ENCODE results near the gene CCM2. TPM values are rescaled to one million over a fixed set of nuclear protein-coding genes. Genes with fewer than 3 reads are reported as not detected.

The CCM2 gene
- polyA plus RNA-seq, 2 of the 4 experiments (the other 2 are of a cell fraction): 18.9 to 34.6 TPM

DNA sequence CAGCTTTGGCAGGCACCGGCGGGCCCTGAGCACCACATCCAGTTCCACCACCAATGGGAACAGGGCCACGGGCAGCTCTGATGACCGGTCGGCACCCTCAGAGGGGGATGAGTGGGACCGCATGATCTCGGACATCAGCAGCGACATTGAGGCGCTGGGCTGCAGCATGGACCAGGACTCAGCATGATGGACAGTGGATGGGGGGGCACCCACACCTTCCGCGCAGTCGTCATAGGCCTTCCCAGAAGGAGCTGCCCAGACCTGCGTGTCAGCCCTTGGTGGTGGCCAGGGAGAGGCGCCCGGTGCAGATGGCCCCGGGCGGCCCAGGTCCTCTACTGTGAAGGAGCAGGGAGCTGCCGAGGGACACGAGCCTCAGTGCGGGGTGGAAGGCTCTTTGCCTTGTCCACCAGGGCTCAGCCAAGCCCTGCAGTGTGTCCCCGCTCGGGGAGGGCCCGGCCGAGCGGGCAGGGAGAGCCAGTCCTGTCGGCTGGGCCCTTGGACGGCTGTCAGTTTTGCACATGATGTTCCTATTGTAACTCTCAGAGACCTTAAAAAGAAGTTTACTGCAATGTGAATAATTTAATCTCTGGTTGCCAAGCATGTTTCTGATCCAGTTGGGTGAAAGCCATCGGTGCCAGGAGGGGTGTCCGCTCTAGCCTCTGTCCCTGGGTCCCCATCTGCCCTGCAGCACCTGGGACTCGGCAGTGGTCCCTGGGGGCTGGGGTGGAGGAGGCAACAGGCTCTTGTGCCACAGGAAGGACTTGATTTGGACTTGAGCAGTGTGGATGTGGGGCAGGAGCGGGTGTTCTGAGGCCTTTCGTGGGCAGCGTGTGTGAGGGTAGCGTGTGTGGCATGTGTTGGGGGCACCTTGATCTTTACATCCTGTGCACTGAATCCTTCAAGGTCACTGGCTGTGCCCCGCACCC is 76.1 kb downstream of the CCM2 start:
- 91% methylated on average over 20 of the region's 35 CpGs for WGBS (ENCODE audit: missing lambda C conversion rate)
- ChIA-PET CTCF (interaction anchor here (1.1 kb wide), 1 partner anchor 59 kb away, joined by 4 read pairs; no protein-coding TSS in a partner anchor), POLR2A (no interaction called here)
- no peak overlapping the region for H3K4me3 ChIP-seq
- H3K27ac ChIP-seq: no peak overlapping the region
- TF ChIP-seq, protein P1, sequence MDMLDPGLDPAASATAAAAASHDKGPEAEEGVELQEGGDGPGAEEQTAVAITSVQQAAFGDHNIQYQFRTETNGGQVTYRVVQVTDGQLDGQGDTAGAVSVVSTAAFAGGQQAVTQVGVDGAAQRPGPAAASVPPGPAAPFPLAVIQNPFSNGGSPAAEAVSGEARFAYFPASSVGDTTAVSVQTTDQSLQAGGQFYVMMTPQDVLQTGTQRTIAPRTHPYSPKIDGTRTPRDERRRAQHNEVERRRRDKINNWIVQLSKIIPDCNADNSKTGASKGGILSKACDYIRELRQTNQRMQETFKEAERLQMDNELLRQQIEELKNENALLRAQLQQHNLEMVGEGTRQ (IDR thresholded peaks at IDR 0.05): no peak
- TF ChIP-seq CTCF (IDR thresholded peaks at IDR 0.05): no peak
- no peak for TF ChIP-seq MAFK (IDR thresholded peaks at IDR 0.05; ENCODE audit: partially characterized antibody)
- no peak for TF ChIP-seq POLR2A (IDR thresholded peaks at IDR 0.05; ENCODE audit: low read length)
- no peak for TF ChIP-seq NPAS2 (CRISPR knock-in tag; IDR thresholded peaks at IDR 0.05; ENCODE audit: borderline replicate concordance)
- TF ChIP-seq NFE2L2 (conservative IDR thresholded peaks at IDR 0.05; ENCODE audit: low read length): no peak
- TF ChIP-seq, protein P2, sequence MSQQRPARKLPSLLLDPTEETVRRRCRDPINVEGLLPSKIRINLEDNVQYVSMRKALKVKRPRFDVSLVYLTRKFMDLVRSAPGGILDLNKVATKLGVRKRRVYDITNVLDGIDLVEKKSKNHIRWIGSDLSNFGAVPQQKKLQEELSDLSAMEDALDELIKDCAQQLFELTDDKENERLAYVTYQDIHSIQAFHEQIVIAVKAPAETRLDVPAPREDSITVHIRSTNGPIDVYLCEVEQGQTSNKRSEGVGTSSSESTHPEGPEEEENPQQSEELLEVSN (IDR thresholded peaks at IDR 0.05; ENCODE audit: borderline replicate concordance, low read depth): no peak
- no peak for TF ChIP-seq RNF2 (IDR thresholded peaks at IDR 0.05; ENCODE audit: borderline replicate concordance, low read depth)
- no peak overlapping the region for H3K4me2 ChIP-seq
- H3K4me1 ChIP-seq: peaks cover 4% of the 10 kb centered on the region; the same call in 1 of the 3 replicates
- ATAC-seq: no peak
- FAIRE-seq: no peak
- no peak for DNase-seq (ENCODE audit: low read depth in 1 of 2, low spot score in 1 of 2)
- no peaks in the 10 kb centered on the region for H3K9me3 ChIP-seq

DNA sequence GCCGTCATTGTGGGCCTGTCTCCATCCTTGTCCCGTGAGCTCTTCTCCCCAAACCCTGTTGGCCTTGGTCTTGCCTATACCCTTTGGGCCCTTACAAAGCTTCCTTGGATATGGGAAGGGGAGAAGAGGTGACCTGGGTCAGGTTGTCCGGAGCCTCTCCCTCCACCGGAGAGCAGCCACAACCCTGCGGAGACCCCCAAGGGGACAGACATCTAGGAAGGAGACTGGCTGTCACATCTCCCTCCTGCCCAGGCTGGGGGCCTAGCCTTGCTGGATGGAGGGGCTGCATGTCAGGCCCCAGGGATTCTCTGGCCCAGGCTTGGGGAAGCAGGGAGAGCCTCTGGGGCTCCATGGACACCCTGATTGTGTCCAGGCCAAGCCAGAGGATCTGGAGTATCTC is 76.9 kb downstream of the CCM2 start:
- WGBS (ENCODE audit: missing lambda C conversion rate): 93% methylated on average over 5 of the region's 5 CpGs
- Histone ChIP-seq H3K4me1 (peaks cover 4% of the 10 kb centered on the region; the same call in 1 of the 3 replicates), H3K27ac (no peak overlapping the region), H3K9me3 (no peaks in the 10 kb centered on the region), H3K4me2 (no peak overlapping the region), H3K4me3 (no peak overlapping the region)
- POLR2A ChIA-PET: no interaction called here
- no peak for TF ChIP-seq HOXA7 (CRISPR knock-in tag; IDR thresholded peaks at IDR 0.05)
- TF ChIP-seq KDM1A (IDR thresholded peaks at IDR 0.05; ENCODE audit: low read depth): no peak
- TF ChIP-seq CBX2 (IDR thresholded peaks at IDR 0.05; ENCODE audit: borderline replicate concordance, low read depth): no peak
- TF ChIP-seq MAFK (IDR thresholded peaks at IDR 0.05; ENCODE audit: partially characterized antibody): no peak
- TF ChIP-seq HEYL (CRISPR knock-in tag; IDR thresholded peaks at IDR 0.05): no peak
- TF ChIP-seq HMGXB4 (CRISPR knock-in tag; IDR thresholded peaks at IDR 0.05; ENCODE audit: borderline replicate concordance): no peak
- TF ChIP-seq ZFP36 (IDR thresholded peaks at IDR 0.05; ENCODE audit: borderline replicate concordance, partially characterized antibody): no peak
- no peak for TF ChIP-seq JUN (IDR thresholded peaks at IDR 0.05)
- TF ChIP-seq RARB (CRISPR knock-in tag; IDR thresholded peaks at IDR 0.05): no peak
- no peak for TF ChIP-seq HOXB13 (CRISPR knock-in tag; IDR thresholded peaks at IDR 0.05; ENCODE audit: low read depth)
- TF ChIP-seq MAZ (IDR thresholded peaks at IDR 0.05; ENCODE audit: borderline replicate concordance, low read depth, low read length): no peak
- CTCF ChIA-PET: interaction anchor here (1.0 kb wide), 1 partner anchor 12 kb away, joined by 3 read pairs; no protein-coding TSS in a partner anchor
- ATAC-seq (no peak), DNase-seq (ENCODE audit: low read depth in 1 of 2, low spot score in 1 of 2) (no peak), FAIRE-seq (no peak)

All from A549 (cell line).